Stimulated activated CD8-positive, alpha-beta memory T cell treated with anti-CD3 and anti-CD28 coated beads, Interleukin-7, amount 100 ng/mL, for 24 hours (primary cell): Measurements from ENCODE around the gene PHKB.
"Not testable (repeated sequence)": the region's sequence is repeated elsewhere in the genome, so short reads cannot be mapped to it uniquely, and the experiment has no call there.

Source experiments
- DNase-seq: peaks from one replicate; pipeline ENCODE4 v3.0.0-alpha.2; 2020; ENCODE audit warnings: low read depth

PHKB gene

DNA sequence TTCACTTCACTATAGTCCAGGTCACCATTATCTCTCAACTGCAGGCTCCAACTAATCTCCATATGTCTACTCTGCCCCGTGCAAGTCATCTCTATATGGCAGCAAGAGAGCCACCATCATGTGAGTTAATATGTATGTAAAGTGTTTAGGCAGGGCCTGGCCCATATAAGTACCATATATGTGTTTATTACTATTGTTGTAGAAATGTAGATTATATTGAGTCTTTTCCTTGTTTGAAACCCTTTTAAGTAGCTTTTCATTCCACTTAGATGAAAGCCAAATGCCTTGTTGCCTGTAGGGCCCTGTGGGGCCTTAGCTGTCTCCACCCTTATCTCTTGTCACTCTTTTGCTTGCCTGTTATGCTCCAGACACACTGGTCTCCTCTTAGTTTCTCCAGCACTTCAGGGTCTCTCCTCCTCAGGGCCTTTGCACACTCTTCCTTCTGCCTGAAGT, 164.0 kb downstream of the PHKB start:
- DNase-seq = no peak

DNA sequence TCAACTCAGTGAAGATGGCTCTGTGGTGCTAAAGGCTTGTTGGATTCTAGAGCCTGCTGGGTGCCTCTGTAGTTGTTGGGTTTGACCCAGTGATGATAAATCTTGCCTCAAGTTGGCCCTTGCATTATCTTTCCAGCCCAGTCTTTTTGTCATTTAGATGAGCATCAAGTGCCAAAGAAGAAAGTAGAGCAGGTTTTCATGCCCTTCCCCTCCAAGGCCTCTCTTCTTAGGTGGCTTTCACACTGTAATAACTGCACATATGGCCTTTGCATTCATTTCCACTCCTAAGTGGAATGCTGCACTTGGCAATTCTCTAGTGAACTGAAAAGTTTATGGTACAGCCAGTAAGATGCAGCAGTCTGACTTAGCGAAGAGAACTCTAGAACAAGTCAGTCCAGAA, 165.1 kb downstream of the PHKB start:
- no peak for DNase-seq

DNA sequence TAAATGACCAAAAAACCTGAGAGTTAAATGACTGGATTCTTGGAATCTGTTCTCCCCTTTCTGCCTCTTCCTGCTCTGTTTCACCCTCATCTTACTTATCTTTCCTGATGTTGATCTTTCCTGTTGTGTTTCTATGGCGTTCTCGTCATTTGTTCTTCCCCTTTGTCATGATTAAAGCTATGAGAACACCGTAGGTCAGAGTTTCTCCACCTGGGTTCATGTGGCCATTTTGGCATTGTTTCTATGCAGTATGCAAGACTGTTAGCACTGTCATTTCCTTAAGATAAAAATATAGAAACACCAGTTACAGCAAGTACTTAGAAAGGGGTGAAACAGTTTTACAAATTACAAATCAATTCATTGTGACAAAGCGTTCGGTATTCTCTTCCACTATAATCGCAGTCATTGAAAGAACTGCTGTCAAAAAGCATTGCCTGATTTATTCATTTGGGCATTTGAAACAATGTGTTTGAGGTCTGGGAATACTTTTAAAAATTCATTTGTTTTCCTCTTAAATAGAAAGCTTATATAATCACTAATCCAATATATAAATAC, 166.0 kb downstream of the PHKB start:
- no peak for DNase-seq

DNA sequence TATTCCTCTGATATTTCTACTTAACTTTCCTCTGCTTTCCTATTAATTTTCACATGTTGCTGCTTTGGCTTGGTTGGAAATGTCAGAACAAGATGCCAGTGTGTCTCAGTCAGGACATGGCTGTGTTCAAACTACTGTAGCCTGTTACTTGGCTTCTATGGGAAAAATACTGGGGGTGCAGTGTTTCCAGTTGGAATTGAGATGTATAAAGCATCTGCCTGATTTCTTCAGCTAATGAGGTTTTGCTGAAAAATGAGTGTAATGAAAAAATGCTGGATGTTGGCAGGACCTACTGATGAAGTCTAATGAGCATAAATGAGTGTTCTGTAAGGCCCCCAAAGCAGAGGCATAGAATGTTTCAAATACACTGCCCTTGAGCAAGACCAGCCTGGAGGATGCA, 166.6 kb downstream of the PHKB start:
- no peak for DNase-seq

DNA sequence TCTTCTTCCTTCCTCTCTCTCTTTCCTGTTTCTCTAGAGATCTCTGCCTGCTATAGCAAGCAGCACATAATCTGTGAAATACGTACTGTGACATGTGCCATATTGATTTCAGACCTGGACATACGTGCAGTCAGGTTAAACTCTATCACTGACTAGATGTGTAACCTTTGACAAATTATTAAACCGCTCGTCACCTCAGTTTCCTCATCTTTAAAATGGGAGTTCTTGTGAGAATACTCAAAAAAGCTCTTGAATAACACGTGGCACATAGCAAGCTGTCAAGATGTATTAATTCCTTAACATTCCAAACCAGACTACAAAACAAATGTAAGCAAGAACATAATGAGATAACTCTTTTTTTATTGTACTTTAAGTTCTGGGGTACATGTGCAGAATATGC, 170.0 kb downstream of the PHKB start:
- DNase-seq = no peak

DNA sequence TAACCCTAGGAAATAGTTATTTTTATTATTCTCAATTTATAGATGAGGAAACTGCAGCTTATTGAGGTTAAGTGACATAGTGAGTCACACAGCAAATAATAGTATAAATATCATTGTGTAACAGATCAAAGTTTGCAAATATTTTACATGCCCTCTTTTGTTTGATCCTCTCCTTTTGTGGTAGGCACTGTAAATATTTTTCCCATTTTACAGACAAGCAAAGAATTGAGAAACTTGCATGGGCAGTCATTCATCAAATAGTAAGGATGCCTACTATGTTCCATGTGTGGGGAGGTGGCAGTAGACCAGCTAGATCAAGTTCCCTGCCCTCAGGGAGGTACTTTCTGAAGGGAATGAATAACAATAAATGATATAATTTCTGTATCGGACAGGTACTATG, 173.0 kb downstream of the PHKB start:
- no peak for DNase-seq

DNA sequence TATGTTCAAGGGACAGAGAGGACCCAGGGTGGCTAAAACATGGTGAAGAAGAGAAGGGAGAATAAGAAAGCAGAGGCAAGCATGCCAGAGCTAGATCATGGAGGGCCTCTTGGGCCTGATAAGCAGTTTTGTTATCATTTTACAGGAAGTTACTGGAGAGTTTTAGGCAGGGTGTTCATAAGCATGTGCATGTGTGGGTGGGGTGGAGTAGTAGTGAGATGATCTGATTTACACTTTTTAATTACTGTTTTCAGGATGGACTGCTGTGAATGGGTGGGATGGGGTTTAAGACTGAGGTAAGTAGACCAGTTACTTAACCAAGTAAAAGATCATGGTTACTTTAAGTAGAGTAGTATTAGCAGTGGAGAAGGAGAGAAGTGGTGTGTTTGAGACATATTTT, 173.6 kb downstream of the PHKB start:
- DNase-seq = no peak

DNA sequence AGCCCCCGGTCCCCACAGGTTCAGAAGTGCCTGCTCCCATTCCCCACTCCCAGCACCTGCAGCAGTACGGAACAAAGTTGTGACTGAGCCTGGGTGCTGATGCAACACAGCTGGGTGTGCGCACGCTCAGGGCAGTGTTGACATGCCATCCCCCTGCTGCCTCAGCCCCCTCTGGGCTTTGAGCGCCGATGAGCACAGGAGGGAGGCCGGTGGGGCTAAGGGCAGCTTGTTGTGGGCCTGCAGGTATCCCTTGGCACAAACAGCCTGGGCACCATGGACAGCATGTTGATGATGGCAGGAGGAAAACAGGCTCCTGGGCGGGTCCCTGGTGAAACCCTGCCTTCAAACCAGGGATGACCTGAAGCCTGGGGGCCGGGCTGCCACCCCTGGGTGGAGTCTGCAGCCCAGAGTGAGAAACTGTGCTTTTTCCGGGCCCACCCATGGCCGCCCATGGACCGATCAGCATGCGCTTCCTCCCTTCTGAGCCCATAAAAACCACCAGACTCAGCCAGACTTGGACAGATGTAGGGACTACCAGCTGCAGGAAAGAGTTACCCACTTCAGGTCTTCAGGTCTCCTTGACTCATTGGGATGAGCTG, 175.5 kb downstream of the PHKB start:
- no peak for DNase-seq

DNA sequence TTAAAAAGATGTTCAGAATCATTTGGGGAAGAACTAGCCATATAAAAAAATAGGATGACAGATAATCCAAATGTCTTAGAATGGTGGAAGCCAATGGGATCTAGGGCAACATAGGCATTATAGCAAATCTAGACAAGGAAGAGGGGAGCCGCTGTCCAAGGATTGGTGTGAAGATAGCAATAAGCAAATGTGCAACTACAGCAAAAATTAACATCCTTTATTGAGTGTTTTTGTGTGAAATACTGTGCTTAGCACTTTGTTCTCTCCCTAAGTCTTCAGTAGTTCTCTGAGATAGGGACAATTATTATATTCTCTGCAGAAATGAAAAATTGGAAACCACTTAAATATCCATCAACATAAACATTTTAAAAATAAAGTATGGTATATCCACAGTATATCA, 177.0 kb downstream of the PHKB start:
- no peak for DNase-seq

DNA sequence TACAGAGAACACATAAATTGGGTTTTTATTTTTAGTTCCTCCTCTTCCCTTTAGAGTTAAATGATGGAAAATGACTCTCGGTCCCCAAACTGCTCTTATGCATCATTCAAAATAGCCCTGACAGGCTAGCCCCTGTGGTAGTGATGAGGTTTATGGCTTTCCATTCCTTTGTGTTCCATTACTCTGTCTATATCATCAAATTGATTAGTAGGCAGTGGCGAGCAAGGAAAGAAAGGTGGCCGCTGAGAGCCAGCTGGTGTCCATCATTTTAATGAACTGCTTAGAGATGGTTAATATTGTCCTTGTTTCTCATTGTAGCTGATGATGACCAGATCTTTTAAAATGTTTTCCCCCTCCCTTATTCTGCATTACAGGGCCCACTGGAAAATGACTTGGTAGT, 179.5 kb downstream of the PHKB start:
- no peak for DNase-seq

DNA sequence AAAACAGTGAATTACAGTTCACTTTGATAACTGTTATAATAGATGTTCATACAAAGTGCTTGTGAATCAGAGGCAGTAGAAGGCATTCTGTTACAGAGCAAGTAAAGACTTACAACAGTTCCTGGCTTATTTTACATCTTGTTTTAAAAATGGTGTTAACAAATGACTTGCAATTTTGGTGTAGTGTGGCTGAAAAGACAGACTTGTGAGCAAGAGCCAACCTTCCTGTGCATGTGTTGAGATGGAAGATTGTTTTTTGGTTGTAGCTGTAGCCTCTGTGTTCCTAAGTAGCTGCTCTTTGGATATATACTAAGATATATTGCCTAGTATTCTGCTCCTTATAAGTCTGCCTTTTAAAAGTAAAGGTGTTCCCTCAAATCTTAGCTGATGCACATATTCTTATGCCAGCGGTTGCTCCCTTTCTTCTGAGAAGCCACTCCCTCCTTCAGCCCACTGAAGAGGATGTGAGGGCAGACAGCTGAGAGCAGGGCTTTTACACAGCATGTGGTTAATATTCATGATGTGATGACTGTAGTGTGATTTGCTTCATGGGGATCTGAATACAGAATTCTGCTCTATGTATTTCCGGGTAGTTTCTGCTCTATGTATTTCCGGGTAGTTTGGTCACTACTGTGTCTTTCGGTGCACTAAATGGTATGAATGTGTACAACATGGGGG, 182.3 kb downstream of the PHKB start:
- no peak for DNase-seq

DNA sequence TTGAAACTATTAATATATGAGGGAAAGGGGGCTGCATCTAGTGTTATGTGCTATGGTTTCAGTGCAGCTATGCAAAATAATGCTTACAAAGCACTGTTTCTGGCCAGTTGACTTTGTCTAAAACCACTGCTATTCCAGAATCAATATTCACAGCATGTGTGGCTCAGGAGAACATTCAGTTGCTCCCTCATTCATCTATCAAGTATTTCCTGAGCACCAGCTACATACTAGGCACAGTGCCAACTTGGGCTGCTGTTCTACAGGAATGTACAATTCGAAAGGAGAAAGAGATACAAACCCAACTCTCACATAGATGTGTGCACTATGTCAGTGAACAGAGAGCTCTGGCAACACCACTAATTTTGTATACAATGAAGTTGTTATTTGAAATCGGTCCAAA, 183.0 kb downstream of the PHKB start:
- DNase-seq = no peak

DNA sequence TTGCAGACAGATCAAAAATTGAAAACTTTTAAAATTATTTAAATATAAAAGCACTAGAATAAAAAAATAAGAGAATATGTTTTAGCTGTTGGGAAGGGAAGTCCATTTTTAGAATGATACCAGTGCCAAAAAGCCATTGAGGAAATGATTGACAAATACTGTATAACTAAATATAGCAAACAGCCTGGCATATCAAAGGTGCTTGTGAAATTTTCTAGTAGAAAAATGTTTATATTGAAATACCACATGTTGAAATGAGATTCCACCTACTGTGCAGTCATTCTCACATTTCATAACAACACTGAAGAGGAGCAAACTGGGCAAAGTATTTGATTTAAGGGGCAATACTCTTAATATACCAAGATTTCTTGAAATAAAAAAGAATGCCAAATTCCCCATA, 183.5 kb downstream of the PHKB start:
- no peak for DNase-seq

DNA sequence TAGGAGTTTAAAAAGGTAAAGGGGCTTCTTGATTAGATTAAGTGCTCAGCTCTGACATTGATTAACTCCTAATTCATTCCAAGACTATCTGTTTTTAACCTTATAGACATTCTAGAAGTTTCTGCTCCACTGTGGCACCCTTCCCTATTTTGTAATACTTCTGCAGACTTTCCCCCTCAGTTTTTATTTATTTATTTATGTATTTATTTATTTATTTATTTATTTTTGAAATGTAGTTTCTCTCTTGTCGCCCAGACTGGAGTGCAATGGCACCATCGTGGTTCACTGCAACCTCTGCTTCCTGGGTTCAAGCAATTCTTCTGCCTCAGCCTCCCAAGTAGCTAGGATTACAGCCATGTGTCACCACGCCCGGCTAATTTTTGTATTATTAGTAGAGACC, 185.8 kb downstream of the PHKB start:
- no peak for DNase-seq

DNA sequence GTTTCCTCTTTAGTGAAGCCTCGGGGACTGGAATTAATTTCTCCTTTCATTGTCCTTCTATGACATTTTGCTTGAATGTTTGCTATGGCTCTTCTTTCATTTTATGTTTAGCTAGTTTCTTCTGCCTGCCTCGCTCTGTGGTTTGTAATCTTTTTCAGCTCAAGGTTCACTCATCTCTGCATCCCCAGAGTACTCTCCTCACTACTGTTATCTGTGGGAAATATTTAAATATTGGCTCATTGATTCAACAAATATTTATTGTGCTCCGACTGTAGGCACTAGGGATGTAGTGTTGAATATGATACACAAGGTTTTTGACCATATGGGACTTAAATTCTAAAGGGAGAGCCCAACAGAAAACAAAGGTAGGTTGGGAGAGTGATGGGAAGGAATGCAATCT, 195.9 kb downstream of the PHKB start:
- DNase-seq = no peak

DNA sequence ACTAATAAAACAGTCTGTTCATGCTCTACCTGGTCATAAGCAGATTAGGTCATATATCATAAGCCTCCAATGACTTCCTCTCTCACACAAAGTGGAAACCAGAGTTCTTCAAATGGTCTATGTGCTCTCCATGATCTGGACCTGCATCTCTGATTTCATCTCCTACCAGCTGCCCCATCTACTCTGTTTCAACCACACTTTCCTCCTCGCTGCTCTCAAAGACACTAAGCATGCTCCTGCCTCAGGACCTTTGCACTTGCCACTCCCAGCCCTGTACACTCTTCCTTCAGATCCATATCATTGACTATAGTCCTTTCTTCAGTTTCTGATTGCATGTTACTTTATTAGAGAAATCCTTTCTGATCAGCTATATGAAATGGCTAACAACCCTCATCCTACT, 196.8 kb downstream of the PHKB start:
- no peak for DNase-seq

DNA sequence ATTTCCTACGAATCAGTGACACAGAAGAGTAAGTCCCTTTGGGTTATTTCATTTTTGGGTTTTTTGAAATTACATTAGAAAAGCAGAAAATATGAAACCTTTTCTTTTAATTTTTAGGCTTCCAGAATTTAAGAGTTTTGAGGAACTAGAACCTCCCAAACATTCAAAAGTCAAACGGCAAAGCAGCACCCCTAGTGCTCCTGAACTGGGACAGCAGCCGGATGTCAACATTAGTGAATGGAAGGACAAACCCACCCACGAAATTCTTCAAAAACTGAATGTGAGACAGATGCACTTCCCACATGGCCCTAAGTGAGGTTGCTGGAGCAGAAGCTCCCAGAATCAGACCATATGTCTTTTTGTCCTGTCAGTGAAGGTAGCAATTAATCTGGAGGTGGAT, 199.4 kb downstream of the PHKB start:
- no peak for DNase-seq

DNA sequence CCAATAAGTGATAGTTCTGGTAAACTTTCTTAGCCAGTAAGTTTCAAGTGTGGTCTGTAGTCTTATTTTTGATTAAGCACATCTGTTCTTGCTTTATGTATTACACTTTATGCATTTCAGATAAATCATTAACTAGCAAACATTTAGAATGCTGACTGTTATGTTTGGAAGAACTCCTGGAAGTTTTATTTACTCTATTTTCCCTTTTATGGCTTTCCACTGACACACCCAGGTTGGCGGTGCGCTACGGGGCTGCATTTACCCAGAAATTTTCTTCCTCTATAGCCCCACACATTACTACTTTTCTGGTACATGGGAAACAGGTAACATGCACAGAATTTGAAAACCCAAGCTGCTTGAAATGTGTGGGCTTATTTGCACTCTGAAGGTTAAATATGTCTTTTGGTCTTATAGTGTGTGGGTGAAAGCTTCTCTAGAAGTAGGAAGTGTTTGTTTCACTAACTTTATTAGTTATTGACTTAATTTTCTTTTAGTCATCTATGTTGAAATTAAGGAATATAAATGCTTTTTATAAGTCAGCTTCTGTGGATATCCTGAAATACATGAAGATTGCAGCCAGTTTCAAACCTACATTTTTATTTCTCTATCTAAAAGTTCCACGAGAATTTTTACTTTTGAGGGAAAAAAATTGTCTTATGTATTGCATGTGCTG, 203.7 kb downstream of the PHKB start:
- DNase-seq = no peak

DNA sequence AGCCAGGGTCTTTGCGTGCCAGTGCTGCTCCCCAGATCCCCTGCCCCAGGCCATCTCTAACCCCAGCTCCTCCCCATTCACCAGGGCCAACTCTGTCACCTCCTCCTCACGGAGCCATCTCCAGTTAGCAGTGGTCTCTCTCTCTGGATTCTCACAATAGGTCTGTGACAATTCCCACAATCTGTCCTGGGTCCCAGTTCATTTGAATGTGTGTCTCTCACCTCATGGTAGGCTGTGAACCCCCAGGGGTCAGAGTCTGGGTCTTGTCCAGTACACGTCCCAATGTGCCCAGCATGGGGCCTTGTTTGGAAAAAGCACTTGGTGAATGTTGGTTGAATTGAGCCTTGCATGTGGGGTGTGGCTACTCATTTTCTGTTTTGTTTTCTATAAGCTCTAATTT, 205.3 kb downstream of the PHKB start:
- no peak for DNase-seq

DNA sequence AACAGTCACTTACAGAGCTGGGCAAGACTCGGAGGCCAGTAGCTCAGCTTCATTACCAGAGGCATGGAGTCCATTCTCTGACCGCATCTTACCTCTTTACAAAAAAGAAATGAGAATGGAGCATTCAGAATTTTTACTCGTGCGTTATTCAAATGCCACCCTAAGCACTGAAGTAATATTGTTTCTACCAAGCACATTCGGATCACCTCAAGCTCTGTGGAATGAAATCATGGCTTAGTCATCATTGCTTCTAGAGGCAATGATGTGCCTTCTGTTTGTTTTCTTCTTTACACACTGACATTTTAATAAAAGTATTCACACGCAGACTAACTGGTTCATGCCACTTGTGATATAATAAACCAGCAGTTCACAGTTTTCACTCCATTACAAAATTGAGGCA, 206.8 kb downstream of the PHKB start:
- no peak for DNase-seq

DNA sequence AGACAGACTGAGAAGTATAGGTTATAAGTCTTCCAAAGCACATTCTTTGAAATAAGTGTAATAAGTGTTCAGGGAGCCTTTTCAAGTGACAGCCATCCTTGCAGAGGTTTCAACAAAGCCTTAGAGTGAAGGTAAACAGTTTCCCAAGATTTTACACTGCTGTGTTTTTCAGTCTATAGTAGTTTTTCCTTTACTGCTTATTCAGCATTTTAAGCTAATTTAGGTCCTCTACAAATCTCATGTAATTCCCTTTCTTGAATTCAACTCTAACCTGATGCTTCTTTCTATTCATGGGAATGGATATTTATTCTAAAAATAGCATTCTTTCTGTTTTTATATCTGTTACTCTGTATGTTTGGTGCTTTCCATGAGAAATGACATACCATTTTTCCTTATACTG, 211.3 kb downstream of the PHKB start:
- no peak for DNase-seq

DNA sequence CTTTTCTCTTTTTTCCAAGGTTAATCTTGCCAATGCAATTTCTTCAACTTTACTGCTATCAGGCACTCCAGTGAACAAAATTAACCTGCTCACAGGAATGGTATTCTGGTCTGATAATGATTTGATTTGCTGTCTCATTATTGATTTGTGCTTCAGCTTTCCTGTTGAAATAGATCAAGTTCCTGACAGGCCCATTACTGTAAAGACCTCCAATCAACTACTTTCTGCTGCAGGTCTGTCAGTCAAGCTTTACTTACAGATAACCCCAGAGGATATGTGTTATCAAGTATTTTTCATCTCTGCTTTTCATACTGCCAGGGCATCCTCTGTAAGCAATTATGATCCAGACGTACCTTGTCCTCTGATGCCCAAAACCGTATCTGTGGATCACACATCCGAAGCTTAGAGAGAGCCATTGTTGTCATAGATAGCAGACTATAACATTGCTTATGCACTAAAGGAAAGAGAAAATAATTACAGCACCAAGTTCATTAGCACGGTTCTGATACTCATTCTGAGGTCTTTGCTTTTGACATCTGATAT, 215.6 kb downstream of the PHKB start:
- no peak for DNase-seq

DNA sequence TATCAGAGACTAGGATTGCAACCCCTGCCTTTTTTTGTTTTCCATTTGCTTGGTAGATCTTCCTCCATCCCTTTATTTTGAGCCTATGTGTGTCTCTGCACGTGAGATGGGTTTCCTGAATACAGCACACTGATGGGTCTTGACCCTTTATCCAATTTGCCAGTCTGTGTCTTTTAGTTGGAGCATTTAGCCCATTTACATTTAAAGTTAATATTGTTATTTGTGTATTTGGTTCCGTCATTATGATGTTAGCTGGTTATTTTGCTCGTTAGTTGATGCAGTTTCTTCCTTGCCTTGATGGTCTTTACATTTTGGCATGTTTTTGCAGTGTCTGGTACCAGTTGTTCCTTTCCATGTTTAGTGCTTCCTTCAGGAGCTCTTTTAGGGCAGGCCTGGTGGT, 220.4 kb downstream of the PHKB start:
- DNase-seq = not testable (repeated sequence)
